HuH-7.5 (cell line): ENCODE measurements around the gene MRFAP1.
"Not testable (repeated sequence)": the region's sequence is repeated elsewhere in the genome, so short reads cannot be mapped to it uniquely, and the experiment has no call there.

ENCODE experiments used
- DNase-seq: peaks from one replicate; pipeline ENCODE4 v3.0.0; 2011; ENCODE audit warnings: low spot score

Gene MRFAP1

DNA sequence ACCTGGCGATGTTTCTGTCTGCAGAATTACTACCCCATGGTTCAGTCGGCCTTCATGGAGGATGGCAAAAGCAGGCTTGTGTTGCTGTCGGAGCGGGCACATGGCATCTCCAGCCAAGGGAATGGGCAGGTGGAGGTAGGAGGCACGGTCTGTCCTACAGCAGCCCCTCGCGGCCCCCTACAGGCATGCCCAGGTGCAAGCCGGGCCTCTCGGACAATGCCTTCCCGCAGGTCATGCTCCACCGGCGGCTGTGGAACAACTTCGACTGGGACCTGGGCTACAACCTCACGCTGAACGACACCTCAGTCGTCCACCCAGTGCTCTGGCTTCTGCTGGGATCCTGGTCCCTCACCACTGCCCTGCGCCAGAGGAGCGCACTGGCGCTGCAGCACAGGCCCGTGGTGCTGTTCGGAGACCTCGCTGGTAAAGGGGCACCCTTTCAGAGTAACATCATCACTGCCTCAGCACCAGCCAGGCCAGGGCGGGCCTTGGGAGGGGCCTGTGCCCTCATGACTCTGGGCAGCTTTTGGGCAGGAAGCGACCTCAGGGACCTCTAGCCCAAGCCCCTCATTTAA is 29.5 kb upstream of the MRFAP1 start:
- DNase-seq: no peak

DNA sequence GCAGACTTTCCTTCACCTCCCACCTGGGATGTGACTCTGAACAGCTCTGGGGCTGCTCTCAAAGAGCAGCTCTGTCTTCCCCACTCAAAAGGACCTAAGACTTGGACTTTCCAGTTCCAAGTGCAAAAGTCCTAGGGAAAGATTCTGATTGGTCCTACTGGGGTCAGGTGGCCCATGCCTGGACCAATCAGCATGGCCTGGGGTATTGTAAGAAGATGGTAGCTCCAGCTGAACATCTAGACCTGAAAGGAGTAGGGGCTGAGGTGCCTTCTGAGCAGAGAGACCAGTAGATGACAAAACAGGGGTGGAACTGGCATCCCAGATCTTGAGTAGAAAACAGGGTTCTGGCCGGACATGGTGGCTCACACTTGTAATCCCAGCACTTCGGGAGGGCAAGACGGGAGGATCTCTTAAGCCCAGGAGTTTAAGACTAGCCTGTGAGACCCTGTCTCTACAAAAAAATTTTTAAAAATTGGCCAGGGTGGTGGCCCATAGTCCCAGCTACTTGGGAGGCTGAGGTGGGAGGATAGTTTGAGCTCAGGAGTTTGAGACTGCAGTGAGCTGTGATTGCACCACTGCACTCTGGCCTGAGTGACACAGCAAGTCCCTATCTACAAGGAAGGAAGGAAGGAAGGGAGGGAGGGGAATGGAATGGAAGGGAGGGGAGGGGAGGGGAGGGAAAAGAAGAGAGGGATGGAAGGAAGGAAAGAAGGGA is 27.4 kb upstream of the MRFAP1 start:
- no peak for DNase-seq

DNA sequence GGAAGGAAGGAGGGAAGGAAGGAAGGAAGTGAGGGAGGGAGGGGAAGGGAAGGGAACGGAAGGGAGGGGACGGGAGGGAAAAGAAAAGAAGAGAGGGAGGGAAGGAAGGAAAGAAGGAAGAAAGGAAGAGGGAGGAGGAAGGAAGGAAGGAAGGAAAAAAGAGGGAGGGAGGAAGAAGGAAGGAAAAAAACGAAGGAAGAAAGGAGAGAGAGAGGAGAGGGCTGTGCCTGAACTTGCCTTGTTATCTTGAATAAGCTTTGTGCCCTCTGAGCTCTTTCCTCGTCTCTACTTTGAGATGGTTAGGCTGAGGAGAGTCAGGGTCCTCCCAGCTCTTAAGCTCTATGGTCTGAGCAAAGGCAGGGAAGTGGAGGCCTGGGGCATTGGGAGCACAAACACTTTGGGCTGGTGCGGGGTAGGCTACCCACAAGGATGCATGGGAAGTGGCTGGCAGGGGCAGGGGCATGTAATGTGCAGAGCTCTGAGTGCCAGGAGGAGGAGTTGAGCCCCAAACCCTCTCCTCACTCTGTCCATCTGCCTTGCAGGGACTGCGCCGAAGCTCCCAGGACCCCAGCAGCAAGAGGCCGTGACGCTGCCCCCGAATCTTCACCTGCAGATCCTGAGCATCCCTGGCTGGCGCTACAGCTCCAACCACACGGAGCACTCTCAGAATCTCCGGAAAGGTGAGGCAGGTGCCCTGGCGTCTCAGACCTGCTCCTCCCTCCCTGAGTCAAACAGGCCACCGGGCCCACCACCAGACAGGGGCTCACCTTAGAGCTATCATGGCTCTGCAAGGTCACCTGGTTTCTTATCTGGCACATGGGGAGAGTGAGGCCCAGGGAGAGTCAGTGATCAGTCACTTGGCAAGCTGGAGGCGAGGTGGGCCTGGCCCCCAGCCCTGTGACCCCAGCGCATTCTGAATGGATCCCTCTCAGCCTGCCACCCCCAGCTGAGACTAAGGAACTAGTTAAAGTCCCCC is 26.5 kb upstream of the MRFAP1 start:
- no peak for DNase-seq

DNA sequence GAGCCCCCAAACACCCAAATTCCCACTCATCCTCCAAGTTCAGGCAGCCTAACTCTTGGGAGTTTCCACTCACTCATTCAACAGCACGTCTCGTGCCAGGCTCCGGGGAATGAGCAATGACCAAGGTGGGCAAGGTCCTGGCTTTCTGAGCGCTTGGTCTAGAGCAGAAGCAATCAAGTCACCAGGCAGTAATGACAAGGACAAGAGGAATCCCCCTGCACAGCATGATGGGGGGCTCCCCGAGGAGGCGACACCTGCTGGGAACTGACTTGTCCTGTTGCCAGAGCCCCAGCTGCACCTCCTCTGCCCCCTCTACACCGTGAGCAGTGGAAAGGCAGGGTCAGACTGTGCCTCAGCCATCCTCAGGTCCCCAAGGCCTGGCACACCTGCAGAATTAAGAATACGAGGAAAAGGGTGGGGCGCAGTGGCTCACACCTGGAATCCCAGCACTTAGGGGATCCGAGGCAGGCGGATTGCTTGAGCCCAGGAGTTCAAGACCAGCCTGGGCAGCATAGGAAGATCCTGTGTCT is 25.7 kb upstream of the MRFAP1 start:
- no peak for DNase-seq

DNA sequence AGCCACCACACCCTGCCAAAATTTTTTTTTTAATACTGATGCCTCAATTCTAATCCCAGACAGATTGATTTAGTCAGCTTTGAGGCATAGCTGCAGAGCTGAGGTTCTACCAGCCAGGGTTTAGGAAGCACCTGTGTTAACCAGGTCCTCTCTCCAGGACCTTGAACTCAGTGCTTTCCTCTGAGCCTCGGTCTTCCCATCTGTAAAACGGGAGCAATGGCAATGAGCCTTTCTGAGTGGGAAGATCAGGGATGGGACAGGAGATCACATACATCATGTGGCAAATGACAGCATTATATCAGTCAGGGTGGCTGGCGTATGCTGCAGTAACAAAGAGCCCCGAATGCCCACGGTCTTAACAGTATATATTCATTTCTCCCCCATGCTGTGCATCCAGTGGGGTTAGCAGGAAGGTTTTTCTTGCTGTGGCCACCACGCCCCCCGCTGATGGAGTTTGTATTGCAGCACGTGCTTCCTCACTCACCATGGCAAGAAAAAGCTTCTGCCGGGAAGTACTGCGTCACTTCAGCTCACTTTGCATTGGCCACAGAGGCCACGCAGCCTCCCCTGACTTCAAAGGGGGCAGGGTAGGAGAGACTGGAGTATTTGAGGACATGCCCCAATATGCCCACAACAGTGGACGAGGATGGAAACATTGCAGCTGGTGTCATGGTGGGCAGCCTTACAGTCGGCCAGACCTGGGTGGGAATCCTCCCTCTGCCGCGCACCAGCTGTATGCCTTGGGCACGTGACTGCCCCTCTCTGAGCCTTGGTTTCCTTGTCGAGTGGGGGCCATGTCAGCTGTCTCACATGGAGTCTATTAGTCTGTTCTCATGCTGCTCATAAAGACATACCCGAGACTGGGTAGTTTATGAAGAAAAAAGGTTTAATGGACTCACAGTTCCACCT is 24.1 kb upstream of the MRFAP1 start:
- no peak for DNase-seq

DNA sequence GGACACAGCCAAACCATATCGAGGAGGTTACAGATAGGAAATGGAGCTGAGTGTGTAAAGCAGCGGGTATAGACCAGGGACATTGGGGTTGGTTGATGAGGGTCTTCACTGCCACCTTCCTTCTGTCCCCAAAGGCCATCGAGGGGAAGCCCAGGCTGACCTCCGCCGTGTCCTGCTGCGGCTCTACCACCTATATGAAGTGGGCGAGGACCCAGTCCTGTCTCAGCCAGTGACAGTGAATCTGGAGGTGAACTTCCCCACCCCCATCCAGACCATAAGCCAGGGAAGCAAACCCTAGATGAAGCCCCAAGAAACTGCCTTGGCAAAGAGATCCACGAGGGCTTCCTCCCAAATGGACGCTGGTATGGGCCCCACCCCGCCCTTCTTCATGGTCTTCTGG is 23.2 kb upstream of the MRFAP1 start:
- DNase-seq: no peak

DNA sequence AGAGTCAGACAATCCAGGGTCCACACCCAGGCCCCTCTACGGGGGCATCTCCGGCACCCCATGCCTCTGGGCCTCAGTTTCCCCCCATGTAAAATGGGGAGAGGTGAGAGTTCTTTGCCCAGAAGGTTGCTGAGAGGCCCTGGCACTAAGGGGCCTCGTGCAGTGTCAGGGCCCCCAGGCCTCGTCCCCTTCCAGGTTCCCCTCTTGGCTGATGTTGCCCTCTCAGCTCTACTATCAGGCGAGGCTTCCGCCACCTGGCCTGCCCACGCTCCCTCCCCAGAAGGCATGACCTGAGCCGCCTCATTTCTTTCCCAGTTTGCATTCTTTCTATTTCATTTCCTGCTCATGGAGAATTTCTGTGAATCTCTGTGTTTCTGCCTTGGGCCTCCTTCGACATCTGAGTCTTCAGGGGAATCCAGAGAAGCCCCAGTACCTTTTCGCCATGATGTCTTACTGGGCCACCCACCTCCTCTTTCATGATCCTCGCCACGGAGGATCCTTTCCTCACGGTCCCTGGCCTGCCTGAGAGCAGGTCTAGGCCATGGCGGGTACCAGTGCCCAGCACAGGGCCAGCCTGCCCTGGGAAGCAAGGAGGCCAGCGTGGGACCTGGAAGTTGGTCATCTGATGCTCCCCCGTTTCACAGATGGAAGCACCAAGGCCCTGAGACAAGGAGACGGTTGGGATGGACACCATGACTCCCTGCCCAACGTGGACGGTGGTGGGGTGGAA is 21.9 kb upstream of the MRFAP1 start:
- no peak for DNase-seq

DNA sequence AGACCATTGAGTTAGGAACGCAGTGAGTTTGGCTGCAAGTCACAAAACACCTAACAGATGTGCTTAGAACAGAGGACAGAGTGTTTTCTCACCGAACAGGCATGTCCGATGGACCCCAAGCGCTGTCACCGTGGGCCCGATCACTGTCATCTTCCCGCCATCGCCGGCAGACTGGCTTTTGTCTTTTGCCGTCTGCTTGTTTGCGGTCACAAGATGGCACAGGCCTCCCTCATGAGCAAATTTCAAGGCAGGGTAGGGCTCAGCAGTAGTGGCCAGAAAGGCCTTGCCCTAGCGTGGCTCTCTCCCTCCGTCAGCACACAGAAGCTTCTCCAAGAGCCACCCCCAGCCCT is 21.4 kb upstream of the MRFAP1 start:
- DNase-seq: no peak

DNA sequence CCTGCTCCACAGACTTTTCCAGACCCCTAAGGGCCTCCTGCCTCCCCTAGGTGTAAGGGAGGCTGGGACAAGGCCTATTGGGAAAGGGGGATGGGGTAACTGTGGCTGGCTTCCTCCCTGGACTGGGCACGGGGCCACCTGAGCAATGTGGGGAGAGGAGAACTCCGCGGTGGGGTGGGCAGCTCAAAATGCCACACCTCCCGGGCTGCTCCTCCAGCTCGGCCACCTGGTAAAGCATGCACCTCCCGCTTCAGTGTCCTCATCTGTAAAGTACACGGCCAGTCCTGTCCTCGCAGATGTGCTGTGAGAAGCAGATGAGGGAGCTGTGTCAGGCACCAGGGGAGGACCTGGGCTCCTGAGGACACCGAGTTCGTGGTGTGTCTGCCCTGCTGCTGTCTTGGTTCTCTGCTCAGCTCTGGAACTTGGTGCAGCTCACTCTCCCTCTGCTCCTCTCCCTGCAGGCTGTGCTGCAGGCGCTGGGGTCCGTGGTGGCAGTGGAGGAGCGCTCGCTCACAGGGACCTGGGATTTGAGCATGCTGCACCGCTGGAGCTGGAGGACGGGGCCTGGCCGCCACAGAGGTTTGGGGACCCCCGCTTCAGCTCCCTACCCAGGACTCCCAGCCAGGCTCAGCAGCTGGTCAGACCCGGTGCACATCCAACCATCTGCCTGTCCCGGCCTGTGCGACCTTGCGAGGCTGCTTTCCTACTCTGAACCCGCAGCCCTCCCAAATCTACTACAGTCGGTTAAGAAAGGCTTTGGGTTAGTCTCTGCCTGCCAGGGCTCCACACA is 20.8 kb upstream of the MRFAP1 start:
- DNase-seq: no peak

DNA sequence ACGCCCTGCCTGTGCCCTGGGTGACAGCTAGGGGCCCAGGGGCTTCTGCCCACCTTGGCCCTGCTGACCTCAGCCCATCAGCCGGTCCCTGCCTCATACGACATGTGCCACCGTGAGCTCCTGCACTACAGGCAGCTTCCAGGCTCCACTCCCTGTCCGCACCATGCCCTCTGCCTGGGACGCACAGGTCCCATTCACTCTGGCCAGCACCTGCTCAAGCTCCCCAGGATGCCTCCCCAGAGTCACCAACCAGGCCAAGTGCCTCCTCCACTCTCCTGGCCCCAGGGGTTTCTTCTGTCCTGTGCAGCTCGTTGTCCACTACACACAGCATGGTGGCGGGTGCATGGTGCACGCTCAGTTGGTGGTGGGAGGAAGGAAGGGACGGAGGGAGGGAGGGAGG is 20.2 kb upstream of the MRFAP1 start:
- no peak for DNase-seq

DNA sequence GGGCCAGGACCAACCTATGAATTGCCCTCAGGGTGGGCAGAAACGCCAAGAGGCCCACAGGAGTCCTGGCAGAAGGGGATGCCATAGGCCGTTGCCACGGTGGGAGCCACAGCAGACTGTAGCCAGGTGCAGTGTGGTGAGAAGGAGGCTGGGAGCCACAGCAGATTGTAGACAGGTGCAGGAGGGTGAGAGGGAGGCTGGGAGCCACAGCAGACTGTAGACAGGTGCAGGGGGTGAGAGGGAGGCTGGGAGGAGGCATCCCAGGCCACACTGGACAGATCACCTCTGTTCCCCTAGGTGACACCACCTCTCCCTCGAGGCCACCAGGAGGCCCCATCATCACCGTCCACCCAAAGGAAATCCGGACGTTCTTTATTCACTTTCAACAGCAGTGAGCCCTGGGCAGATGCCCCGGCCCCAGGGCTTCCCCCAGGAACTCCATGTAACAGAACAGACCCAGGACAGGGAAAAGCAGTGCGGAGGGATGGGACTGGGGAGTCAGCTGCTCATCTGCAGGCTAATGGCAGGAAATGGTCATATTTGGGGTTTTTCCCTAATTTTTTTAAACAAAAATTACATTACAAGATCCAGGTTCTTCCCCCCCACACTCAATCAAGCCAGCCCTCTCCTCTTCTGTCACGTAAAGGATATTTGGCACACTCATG is 19.5 kb upstream of the MRFAP1 start:
- DNase-seq: no peak

DNA sequence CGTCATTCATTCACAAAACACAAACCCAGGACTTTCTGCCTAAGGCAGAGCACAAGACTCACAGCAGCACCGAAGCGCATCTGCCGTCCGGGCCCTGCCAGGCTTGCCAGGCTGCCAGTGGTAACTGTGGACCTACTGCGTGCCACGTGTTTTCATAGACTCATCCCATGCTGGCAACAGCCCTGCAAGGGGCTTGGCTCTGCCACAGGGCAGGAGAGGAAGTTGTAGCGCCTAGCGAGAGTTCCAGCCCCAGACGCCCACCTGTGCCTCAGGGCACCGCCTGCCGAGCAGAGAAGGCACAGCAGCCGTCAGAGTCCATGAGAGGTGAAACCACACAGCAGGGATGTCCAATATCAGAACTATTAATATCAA is 18.9 kb upstream of the MRFAP1 start:
- DNase-seq: no peak

DNA sequence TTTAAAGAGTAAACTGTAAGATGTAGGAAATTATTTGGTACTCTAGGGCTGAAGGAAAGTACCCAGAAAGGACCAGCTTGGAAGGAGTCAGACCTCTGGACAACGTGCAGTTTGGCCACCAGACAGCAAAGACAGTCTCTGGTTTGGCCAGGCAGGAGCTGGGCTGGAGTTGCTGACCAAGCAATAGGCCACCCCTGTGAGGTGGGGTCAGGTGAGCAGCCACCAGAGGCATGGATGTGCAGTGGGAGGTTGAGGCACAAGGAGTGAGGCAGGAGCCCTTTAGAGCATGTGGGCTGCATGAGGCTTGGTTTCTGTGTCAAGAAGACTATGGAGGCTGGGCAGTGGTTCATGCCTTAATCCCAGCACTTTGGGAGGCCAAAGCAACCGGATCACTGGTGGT is 17.7 kb upstream of the MRFAP1 start:
- no peak for DNase-seq

DNA sequence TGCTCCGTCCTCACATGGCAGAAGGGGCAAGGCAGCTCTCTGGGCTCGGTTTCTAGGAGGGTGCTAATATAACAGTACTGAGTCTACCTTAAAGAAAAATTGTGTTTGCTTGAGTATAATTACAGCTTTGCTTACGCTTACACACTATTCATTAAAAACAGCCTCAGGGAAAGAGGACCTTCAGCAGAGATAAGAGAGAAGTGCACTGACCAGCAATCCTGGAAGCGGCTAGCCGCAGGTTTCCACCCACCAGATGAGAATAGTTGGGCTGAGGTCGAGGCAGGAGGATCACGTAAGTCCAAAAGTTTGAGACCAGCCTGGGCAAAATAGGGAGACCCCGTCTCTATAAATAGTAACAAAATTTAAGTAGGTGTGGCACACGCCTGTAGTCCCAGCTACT is 15.2 kb upstream of the MRFAP1 start:
- no peak for DNase-seq

DNA sequence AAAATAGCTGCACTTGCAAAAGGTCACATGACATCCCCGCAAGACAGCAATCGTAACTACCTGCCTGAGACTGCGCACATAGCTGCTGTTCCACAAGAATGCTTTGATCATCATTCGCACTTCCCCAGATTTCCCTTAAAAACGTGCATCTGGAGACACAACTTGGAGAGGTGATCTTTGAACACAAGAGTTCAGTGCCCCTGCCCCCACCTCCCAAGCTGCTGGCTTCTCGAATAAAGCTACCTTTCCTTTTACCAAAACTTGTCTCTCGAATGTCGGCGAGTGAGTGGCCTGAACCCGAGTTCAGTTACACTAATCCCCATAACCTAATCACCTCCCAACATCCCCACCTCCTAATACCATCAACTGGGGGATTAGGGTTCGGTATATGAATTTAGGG is 14.4 kb upstream of the MRFAP1 start:
- DNase-seq: no peak

DNA sequence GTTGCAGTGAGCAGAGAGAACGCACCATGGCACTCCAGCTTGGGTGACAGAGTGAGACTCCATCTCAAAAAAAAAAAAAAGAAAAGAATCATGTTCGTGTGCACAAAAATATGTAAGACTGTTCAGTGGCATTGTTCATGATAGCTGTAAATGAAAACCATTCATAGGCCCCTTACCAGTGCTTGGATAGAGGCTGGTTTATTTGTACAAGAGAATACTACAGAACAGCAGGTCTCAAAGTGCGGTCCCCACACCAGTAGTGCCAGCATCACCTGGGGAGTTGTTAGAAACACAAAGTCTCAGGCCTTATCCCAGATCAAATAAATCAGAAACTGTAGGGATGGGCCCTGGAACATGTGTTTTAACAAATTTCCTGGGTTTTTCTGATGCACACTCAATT is 12.7 kb upstream of the MRFAP1 start:
- DNase-seq: no peak

DNA sequence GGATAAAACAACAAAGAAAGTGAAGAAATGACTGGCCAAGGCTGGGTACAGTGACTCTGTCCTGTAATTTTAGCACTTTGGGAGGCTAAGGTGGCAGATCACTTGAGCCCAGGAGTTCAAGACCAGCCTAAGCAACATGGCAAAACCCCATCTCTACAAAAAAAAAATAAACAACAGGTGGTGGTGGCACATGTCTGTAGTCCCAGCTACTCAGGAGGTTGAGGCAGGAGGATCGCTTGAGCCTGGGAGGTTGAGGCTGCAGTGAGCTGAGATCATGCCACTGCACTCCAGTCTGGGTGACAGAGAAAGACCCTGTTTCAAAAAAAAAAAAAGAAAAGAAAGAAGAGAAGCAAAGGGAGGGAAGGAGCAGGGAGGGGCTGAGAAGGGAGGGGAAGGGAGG is 12.0 kb upstream of the MRFAP1 start:
- DNase-seq: not testable (repeated sequence)

DNA sequence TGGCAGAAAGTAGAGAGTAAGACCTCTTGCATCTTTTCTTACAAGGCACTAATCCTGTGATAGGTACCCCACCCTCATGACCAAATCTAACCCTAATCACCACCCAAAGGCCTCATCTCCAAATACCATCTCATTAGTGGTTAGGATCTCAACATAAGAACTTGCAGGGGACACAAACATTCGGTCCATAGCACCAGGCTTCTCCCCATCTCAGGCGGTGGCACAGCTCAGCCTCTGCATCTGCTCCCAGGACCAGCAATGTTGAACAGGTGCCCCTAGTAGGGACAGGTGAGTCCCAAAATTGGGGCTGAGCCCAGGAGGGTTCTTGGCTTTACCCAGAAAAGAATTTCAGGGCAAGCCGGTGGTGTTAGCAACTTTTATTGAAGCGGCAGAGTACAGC is 8.4 kb upstream of the MRFAP1 start:
- DNase-seq: no peak

DNA sequence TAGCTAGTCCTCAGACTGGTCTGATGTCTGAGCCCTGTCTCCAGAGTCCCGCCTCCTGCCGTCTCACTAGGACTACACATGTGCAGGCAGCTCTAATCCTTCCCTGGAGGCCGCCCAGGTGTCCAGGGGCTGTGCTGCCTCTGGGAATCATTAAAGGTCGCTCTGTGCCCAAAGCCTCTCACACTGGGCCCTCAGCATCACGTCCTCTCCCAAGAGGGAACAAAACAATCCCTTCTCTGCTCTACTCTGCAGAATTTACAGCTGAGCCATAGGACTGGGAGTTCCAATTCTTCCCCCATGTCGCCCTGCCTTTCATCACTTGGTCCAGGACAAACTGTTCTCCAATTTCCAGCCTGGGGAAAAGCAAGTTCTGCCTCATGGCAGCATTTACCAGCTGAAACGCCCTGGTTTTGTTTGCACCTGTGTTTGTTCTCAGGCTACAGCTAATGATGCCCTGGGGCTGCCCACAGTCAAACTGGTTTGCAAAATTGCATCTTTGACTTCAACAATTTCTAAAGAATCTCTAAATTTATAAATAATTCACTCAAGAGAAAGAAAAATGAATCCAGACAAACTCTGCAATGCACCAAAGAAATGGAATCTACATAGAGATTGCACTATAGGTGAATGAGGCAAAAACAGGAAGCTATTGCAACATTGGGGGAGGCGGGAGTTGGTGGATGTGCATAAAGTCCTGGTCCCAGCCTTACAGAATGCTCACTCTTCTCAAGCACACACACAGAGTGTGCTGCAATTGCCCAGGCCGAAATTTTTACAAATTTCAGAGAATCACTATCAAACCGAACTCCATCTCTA is 7.2 kb upstream of the MRFAP1 start:
- peak; percentile 66 for DNase-seq
